RWPE2 (cell line): ENCODE results near the gene CCDC158.
A peak's percentile ranks its signal among the peaks of the same experiment; 100 is the strongest.

ENCODE experiments used
- ATAC-seq: fragments of 200-7000 bp; cut with Tn5 transposase; 3 replicates; pipeline ENCODE4 v1.9.1; 2021; ENCODE audit warnings: low read depth
- DNase-seq: peaks from one replicate; pipeline ENCODE4 v3.0.0-alpha.2; 2020; ENCODE audit warnings: low spot score
- H3K27ac ChIP-seq: fragments of 450-650 bp; 2 replicates; pipeline ENCODE4 v1.5.1; 2017; ENCODE audit warnings: mild to moderate bottlenecking; ENCODE audit not compliant: poor library complexity, severe bottlenecking
- H3K27me3 ChIP-seq: fragments of 250-450 bp; sonication (Bioruptor Pico); 2 replicates; pipeline ENCODE4 v1.5.1; 2021; ENCODE audit warnings: mild to moderate bottlenecking, moderate library complexity; ENCODE audit not compliant: insufficient read depth, poor library complexity, severe bottlenecking
- H3K36me3 ChIP-seq: fragments of 250-450 bp; sonication (Bioruptor Pico); 2 replicates; pipeline ENCODE4 v1.5.1; 2020; ENCODE audit warnings: low read depth, mild to moderate bottlenecking, moderate library complexity
- H3K4me1 ChIP-seq: fragments of 250-450 bp; sonication (Bioruptor Pico); 2 replicates; pipeline ENCODE4 v1.5.1; 2021; ENCODE audit warnings: mild to moderate bottlenecking, moderate library complexity; ENCODE audit not compliant: insufficient read depth, poor library complexity, severe bottlenecking
- H3K4me3 ChIP-seq: fragments of 250-450 bp; sonication (Bioruptor Pico); 2 replicates; pipeline ENCODE4 v1.5.1; 2021; ENCODE audit warnings: mild to moderate bottlenecking, moderate library complexity; ENCODE audit not compliant: severe bottlenecking
- H3K9me3 ChIP-seq: fragments of 250-450 bp; sonication (Bioruptor Pico); 2 replicates; pipeline ENCODE4 v1.5.1; 2021; ENCODE audit warnings: mild to moderate bottlenecking, moderate library complexity; ENCODE audit not compliant: severe bottlenecking
- CTCF ChIP-seq: fragments of 450-650 bp; IDR thresholded peaks from one replicate; pipeline ENCODE4 v1.5.1; 2017; ENCODE audit warnings: mild to moderate bottlenecking, moderate library complexity; ENCODE audit not compliant: poor library complexity, severe bottlenecking

The CCDC158 gene

GRCh38 chr4:76375703-76376102 lies 45.2 kb downstream of the CCDC158 start:
- H3K27ac ChIP-seq = no peak overlapping the region
- H3K27me3 ChIP-seq = no peaks in the 10 kb centered on the region
- peaks cover 3% of the 10 kb centered on the region for H3K4me1 ChIP-seq
- H3K4me3 ChIP-seq = no peak overlapping the region
- H3K9me3 ChIP-seq = no peaks in the 10 kb centered on the region
- no peak for DNase-seq
- no peak for ATAC-seq
- no peak for TF ChIP-seq CTCF
- no peaks in the 10 kb centered on the region for H3K36me3 ChIP-seq

GRCh38 chr4:76374798-76375197 lies 46.1 kb downstream of the CCDC158 start:
- DNase-seq (no peak), ATAC-seq (no peak)
- H3K36me3 ChIP-seq = no peaks in the 10 kb centered on the region
- peaks cover 3% of the 10 kb centered on the region for H3K4me1 ChIP-seq
- H3K27me3 ChIP-seq = no peaks in the 10 kb centered on the region
- no peak overlapping the region for H3K27ac ChIP-seq
- no peak for TF ChIP-seq CTCF
- no peak overlapping the region for H3K4me3 ChIP-seq
- H3K9me3 ChIP-seq = no peaks in the 10 kb centered on the region

GRCh38 chr4:76373919-76374552 lies 46.9 kb downstream of the CCDC158 start:
- H3K4me3 ChIP-seq = no peak overlapping the region

GRCh38 chr4:76366737-76367136 lies 54.2 kb downstream of the CCDC158 start:
- H3K4me1 ChIP-seq = no peaks in the 10 kb centered on the region
- H3K9me3 ChIP-seq = no peaks in the 10 kb centered on the region
- DNase-seq = no peak
- H3K4me3 ChIP-seq = no peak overlapping the region
- H3K27ac ChIP-seq = no peak overlapping the region
- H3K36me3 ChIP-seq = no peaks in the 10 kb centered on the region
- TF ChIP-seq CTCF = no peak
- no peak for ATAC-seq
- no peaks in the 10 kb centered on the region for H3K27me3 ChIP-seq

More at GRCh38 chr4:76373919-76374552, 46.9 kb downstream of the CCDC158 start:
- ATAC-seq (peak; percentile 58; the same call in 1 of the 3 replicates), DNase-seq (no peak)
- Histone ChIP-seq H3K27me3 (no peaks in the 10 kb centered on the region), H3K36me3 (no peaks in the 10 kb centered on the region), H3K4me1 (peaks cover 3% of the 10 kb centered on the region), H3K9me3 (no peaks in the 10 kb centered on the region), H3K27ac (no peak overlapping the region)
- TF ChIP-seq CTCF = no peak

- no peak overlapping the region for H3K4me3 ChIP-seq
- no peaks in the 10 kb centered on the region for H3K36me3 ChIP-seq
- no peaks in the 10 kb centered on the region for H3K27me3 ChIP-seq
- no peak for TF ChIP-seq CTCF
- DNase-seq (no peak), ATAC-seq (no peak)
- H3K4me1 ChIP-seq = no peaks in the 10 kb centered on the region
- H3K9me3 ChIP-seq = no peaks in the 10 kb centered on the region
- H3K27ac ChIP-seq = no peak overlapping the region
Measured at GRCh38 chr4:76365636-76366035, 55.3 kb downstream of the CCDC158 start.
